Right lobe of liver (tissue), 4 donors: Measurements from ENCODE around the gene DAP.

Experiments used
- CTCF ChIP-seq, 4 donors: fragments of 200-600 bp in 3 of 4; fragments of 450-650 bp in 1 of 4; IDR thresholded peaks; one replicate each; pipeline versions ENCODE4 v1.5.1 to v1.8.0; 2016 to 2022; ENCODE audit warnings: antibody characterized with exemption in 4 of 4, mild to moderate bottlenecking in 2 of 4
- POLR2A ChIP-seq: fragments of 450-650 bp; IDR thresholded peaks from one replicate; pipeline ENCODE4 v1.6.1; 2017; ENCODE audit warnings: antibody characterized with exemption, mild to moderate bottlenecking
- donor health status: DM: no; HTN: no; CAD: no.
- donor health status: DM: no; HTN: no; CAD: no.
- donor health status: DM: no; HTN: yes; CAD: no.

GRCh38 chr5:10699281-10699874, 61.7 kb downstream of the DAP start:
- no peak for TF ChIP-seq CTCF (IDR thresholded peaks at IDR 0.05)
- TF ChIP-seq POLR2A = no peak
